Inflammatory macrophage treated with lipopolysaccharide for 4 hours (primary cell): ENCODE data around the gene MYBPH.

Experiments
- DNase-seq: peaks from one replicate; pipeline ENCODE4 v3.0.0-alpha.2; 2020

The MYBPH gene

GRCh38 chr1:203175237-203175826 is at the start of gene MYBPH:
TSS of gene MYBPH (minus strand) at chr1:203175826. CDS start at chr1:203175755, 71 bp downstream.
- no peak for DNase-seq

DNA sequence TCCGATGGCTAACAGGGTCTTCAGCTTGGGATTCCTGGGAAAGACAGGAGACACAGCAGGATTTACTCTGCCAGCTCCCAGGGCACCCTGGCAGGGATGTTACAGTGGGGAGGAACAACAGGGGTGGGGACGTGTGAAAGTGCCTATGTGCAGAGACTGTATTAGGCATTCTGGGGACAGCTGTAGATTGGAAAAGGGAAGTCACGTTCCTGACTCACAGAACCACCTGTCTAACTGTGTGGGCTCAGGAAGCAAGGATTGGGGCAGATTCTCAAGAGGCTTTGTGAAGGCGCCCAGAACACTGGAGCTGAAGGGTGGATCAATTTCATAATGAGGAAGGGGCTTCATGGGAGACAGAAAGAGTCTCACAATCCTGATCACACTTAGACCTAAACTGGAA is 49.4 kb upstream of the MYBPH start:
- peak; percentile 42 for DNase-seq

- no peak for DNase-seq
Measured at GRCh38 chr1:203223012-203223775, 47.6 kb upstream of the MYBPH start.

GRCh38 chr1:203219934-203220333 is 44.3 kb upstream of the MYBPH start:
- DNase-seq, result no peak

DNA sequence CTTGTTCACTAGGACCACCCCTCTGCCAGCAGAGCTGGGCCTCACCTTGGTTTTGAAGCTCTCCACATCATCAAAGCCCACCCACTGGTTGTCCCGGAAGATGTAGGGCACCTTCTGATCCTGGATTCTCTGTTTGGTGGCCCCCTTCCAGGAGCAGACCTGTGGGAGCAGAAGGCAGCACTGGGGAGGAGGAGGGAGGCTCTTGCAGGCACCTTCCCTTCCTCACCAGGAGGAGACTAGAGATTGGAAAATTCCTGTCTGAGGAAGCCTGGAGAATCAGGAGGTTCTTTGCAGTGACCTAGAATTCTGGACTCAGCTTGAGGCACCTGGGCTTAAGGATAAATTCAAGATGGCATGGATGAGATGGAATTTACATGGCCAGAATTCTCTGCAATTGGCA is 43.5 kb upstream of the MYBPH start:
- no peak for DNase-seq

DNA sequence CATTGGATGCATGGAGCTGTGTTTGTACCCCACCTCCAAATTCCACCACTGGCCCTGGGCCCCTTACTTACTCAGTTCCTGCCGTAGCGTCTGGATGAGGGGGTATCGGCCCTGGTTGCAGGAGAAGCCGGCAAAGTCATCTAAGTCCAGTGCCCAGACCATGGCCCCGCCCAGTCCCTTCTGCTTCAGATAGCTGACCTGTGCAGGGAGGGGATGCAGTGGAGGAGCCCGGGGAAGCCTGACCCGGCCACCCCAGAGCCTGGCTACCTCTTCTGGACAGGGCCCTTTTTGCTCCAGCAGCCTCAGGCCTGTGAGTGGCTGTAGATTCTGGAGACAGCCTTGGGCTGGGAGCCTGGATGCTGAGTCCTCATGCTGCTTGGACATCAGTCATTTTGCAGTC is 42.0 kb upstream of the MYBPH start:
- no peak for DNase-seq

DNA sequence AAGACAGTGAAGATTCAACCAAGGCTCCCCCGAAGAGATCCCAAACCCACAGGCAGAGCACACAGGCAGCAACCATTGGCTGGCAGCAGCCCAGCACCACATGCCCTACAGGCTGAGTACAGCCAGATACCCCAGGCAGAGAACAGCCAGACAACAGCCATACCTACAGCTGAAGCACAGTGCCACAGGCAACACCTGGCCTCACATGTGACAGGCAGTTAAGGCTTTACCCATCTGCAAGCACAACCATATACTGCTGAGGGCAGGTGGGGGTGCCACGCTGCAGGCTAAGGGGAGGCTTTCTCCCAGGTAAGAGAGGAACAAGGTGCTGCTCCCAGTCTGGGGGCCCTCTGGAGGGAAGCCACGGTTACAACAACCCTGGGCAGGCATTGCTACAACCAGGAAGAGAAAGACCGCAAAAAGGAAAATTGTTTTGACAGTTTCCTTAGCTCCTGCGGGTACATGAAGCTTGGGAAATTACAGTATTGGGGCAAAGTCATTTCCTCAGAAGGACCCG is 41.6 kb upstream of the MYBPH start:
- peak; percentile 43 for DNase-seq

GRCh38 chr1:203216274-203217138 is 40.9 kb upstream of the MYBPH start:
- peak; percentile 78 for DNase-seq

DNA sequence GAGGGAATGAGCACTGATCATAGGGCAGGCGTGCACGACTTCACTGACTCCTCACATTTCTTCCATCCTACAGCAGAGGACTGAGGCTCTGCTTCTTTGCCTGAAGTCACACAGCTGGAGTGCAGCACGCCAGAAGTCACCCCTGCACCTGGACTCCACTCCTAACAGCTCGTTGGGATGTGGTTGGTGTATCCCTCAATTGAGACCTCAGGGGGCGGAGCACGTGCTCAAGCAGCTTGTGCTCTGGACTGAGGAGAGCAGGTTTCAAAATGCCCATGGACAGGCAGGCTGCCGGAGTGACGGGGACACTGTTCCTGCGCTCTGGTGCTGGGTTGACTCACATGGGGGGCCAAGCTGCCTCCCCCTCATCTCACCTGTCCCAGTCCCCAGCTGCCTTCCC is 39.9 kb upstream of the MYBPH start:
- DNase-seq, result no peak

DNA sequence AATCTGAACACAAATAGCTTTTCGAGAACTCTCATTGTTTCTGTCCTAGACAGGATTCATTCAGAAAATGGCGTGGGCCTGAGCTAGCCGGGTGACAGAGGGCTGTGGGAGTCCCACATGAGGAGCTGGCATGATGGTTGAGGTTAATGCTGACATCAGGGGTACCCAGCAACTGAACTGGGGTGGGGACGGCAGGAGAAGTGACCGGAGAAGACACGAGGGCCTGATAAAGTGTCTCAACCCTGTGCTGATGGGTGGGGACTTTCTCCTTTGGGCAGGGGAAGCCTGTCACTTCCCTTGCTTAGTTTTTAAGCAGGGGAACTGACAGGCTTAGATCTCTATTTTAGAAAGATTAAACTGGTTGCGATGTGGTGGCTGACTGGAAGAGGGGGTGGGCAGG is 39.2 kb upstream of the MYBPH start:
- DNase-seq, result peak; percentile 93

DNA sequence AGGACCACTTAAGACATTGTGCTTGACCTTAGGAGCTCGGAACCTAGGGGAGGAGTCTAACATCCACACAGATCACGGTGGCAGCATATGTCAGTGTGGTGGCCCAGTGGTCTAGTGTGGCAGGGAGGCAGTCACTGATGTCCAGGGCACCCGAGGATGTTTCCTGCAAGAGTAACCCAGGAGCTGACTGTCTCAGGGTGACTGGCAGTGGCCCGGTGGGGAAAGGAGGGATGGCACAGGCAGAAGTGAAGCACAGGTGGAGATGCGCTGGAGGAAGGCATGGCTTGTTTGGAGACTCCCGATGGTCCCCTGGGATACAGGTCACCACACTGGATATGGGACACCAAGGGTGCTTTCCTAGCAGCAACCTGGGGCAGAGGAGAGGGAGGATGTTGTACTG is 37.5 kb upstream of the MYBPH start:
- no peak for DNase-seq

DNA sequence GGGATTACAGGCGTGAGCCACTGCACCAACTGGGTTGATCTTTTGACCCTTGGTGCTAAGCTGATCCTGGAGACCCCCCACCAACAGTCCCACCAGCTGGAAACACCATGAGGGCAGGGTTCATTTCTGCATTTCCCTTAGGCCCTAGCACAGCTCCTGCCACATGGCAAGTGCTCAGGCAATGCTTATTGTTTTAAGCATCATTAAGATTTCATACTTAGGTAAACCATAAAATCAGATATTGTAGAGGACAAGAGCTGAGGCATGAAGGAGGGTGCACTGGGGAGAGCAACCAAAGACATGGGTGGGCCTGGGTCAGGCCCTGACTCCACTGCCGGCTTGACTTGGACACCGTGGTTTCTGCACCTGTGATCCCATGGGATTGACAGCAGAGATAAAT is 36.2 kb upstream of the MYBPH start:
- no peak for DNase-seq

GRCh38 chr1:203210988-203211387 is 35.4 kb upstream of the MYBPH start:
- DNase-seq, result no peak

GRCh38 chr1:203210350-203210749 is 34.7 kb upstream of the MYBPH start:
- no peak for DNase-seq

DNA sequence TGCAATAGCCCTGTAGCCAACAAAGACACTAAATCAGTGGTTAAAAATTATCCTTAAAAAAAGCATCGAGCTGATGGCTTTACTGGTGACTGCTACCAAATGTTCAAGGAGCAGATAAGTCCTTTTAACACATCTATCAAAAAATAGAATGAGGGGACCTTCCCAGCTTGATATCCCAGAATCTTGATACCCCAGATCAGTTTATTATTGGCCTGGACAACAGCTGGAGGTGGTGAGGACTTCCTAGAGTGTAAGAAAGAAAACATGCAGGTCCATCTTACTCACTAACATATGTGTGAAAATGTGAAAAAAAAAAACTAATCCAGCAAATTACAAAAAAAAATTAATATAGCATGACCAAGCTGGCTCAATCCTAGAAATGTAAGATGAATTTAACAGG is 32.6 kb upstream of the MYBPH start:
- DNase-seq, result no peak

- DNase-seq, result no peak
Measured at GRCh38 chr1:203207751-203208150, 32.1 kb upstream of the MYBPH start.

GRCh38 chr1:203206129-203206687 is 30.6 kb upstream of the MYBPH start:
- DNase-seq, result no peak

- DNase-seq, result no peak
Measured at GRCh38 chr1:203204756-203205155, 29.1 kb upstream of the MYBPH start.

DNA sequence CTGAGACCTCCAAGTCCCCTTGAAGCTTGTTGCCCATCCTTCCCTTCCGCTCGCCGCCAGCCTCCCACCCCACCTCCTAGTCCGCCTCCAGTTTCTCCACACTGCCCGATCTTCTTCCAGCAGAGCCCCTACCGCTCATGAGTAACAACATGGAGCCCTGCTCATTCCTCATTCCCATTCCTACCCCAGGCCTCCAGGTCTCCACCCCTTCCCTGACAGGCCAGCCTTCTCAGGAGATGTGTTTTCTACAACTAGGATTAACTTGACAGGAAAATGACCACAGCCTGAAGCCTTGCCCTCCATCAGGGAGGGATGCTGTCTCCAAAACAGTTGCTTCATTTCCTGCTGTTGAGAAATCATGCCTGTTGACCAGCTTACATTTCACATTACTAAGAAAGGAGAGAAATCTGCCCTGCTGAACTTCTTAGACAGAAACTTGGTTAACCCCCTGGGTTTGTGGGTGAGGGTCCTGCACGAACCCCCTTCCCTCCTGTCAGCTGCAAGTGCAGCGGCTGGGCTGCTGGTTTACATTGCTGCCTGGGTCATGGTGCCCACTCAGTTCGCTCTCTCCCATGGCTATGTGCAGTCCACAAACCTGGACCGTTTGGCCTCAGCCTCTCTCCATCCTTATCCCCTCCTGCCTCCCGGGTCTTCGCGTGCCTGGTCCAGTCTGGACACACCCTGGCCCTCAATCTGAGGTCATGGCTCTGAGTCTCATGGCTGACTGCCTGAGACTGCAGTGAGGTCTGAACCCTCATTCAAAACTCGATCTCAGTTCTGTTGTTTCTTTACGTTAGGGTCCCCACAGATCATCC is 27.0 kb upstream of the MYBPH start:
- DNase-seq, result peak; percentile 87

- no peak for DNase-seq
Measured at GRCh38 chr1:203201516-203202205, 26.0 kb upstream of the MYBPH start.

GRCh38 chr1:203200916-203201315 is 25.3 kb upstream of the MYBPH start:
- DNase-seq, result no peak
